ENCODE measurements around the gene PARP3.
A peak's percentile ranks its signal among the peaks of the same experiment; 100 is the strongest.
"Not testable (repeated sequence)": the region's sequence is repeated elsewhere in the genome, so short reads cannot be mapped to it uniquely, and the experiment has no call there.

Gene PARP3

DNA sequence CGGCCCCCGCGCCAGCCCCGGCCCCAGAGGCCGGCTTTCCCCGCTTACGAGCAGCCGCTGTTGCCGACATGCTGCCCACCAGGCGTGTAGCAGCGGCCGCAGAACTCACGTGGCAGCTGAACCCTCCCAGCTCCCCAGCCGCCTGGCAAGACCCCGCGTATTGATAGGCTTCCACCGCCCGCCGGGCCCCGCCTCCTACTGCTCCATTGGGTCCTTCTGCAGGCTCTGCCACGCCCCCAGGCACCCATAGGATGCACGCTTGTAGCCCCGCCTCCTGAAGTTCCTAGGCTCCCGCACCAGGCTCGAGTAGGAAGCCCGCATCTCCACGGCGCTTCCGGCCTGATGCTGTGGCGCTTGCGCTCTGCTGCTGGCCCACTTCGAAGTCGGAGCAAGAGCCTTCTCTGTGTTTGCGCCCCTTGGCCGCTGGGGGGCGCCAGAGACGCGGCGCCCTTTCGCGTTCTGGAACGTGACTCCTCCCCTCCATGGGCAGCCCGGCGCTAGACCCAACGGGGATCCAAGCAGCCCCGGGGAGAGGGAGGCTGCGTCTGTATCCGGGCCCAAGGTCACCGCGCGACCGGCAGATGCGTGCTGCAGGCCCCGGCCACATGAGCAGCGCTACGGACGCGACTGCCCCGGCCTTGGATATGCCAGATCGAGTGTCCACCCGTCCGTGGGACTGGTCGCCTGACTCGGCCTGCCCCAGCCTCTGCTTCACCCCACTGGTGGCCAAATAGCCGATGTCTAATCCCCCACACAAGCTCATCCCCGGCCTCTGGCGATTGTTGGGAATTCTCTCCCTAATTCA lies at the start of gene PARP3, which contains the start of gene RRP9:
Gene PARP3 (plus strand): TSS at position 566 of the 805 bp plus-strand sequence. CDS start 993 bp downstream, outside the sequence.
Gene RRP9 (minus strand): TSS at position 107 of the 805 bp plus-strand sequence. CDS start 37 bp downstream, at position 70.
- peak; percentile 99 for DNase-seq (ENCODE audit: low read depth)

DNA sequence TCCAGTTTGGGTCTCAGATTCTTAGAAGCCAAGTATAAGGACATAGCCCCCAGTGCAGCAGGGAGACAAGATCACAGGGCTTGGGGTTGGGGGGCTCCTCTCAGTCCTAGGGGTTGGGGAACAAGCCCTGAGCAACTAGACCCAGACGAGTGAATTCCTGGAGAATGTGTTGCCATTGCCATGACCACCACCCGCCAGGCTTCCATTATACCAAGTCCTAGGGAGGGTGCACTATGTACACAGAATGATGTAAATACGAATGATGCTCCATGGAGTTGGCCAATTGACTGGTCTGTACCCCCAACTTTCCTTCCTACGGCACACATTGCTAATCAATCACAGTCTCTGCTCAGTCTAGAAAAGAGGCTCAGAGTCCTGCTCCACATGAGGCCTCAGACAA lies 47.8 kb upstream of the PARP3 start:
- no peak for DNase-seq (ENCODE audit: low read depth)

DNA sequence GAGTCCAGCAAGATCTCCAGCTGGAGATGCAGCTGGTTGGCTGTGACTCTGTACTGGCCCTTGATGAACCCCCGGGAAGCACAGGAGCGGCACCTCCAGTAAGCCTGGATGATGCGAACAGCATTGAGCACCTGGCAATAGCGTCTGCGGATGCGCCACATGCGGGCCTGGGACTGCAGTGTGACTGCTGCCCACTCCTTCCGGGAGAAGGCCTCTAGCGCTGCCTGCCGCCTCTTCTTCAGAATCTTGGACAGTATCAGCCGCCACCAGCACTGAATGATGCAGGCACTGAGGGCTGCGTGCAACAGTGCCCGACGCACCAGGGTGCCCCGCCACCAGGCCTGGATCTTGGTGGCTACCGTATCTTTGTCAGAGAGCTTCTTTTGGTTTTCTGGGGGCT lies 47.2 kb upstream of the PARP3 start:
- DNase-seq (ENCODE audit: low read depth), result no peak

DNA sequence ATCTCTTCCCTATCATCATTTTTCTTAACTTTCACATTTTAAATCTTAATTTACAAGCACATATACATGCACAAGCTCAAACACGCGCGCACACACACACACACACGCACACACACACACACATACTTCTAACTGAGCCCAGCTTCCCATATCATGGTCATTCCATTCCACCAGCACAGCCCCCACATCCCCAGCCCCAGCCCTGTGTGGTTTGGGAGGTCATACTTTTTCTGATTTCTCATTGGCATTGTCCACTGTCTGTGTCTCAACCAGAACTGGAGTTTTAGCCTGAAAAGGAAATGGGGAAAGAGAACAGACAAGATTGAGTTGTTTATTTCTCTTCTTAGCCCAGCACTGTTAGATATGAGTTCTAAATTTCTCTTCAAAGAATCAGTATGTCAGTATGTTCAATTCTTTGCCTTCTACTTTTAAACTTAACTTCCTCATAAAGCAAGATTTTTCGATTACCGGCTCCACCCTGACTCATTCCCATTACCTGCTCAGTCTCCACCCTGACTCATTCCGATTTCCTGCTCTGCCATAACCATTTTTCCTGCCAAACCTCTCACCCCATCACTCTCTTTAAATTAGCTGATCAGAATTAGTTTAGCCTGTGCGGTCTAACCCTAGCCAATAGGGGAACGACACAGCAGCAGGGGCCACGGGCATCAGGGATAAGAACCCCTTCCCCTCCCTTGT lies 45.4 kb upstream of the PARP3 start:
- no peak for DNase-seq (ENCODE audit: low read depth)

DNA sequence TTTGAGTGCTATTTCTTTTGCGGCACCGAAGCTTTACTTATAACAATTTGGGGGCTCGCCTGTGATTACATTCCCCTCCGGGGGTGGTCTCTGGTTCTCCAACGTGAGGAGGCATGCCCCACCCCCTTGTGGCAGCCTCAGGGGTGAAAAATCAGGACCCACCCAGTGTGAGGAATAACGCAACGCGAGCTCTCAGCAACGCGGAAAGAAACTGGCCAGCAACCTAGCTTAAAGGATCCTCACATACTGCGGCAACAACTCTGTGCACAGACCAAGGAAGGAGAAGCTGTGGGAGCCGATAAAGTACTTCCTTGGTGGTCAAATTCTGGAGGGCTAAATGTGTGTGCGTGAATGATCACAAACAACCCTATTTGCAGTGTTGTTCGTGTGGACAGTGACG lies 44.8 kb upstream of the PARP3 start:
- no peak for DNase-seq (ENCODE audit: low read depth)

DNA sequence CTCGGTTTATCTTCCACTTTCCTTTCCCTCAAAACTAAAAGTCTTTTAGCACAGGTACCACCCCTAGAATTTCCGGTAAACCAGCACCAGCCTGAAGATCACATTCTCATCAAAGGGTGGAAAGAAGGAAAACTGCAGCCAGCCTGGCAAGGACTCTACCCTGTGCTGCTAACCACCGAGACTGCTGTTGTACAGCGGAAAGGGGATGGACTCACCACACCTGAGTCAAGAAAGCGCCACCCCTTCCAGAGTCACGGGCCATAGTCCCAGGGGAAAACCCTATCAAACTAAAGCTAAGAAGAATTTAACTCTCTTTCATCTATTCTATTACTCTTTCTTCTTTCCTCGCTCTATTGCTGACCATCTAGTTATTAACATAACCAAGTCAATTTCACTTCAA lies 42.1 kb upstream of the PARP3 start:
- not testable (repeated sequence) for DNase-seq (ENCODE audit: low read depth)

DNA sequence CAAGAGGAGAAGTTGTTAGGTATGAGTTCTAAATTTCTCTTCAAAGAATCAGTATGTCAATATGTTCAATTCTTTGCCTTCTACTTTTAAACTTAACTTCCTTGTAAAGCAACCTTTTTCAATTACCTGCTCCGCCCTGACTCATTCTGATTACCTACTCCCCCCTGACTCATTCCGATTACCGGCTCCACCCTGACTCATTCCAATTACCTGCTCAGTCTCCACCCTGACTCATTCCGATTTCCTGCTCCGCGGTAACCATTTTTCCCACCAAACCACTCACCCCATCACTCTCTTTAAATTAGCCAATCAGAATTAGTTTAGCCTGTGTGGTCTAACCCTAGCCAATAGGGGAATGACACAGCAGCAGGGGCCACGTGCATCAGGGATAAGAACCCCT lies 39.8 kb upstream of the PARP3 start:
- DNase-seq (ENCODE audit: low read depth), result not testable (repeated sequence)

DNA sequence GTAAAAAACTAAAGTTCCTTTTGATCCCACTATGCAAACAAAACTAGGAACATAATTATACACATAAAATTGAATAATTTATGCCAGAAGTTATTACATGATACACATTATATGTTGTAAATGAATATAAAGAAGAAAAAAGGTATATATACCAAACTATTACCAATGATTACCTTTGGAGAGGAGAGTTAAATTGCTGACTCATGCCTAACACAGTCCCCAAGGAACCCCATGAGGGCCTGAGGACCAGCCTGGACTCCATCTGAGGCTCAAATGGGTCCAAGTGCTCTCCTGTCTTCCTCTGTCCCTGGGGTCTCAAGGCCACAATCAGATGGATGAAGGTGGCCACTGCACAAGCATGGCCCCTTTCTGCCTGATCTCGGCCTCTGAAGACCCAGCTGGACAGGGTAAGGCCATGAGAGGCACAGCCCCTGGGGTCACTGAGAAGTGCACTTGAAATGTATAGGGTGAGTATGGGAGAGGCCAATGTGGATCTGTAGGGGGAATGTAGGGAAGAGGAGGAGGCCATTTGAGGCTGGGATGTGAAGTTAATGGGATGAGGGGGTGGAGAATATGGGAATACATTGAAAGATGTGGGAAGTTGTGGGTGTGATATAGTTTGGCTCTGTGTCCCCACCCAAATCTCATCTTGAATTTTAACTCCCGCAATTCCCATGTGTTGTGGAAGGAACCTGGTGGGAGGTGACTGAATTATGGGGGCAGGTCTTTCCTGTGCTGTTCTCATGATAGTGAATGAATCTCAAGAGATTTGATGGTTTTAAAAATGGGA lies 37.9 kb upstream of the PARP3 start:
- no peak for DNase-seq (ENCODE audit: low read depth)

DNA sequence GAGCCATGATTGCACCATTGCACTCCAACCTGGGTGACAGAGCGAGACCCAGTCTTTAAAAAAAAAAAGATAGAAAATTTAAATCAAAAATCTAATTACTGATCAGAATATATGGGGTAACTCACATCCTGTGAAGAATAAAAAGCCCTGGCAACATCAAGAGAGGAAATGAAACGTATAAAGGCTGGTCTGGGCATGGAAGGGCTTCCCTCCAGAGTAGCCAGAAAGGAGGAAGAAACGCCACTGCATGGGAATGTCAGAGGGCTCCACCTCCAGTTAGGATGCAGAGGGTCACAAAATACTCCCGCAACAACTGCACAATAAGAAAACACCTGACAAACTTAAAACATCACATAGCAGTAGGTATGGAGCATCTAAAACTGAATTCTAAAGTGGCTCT lies 34.1 kb upstream of the PARP3 start:
- no peak for DNase-seq (ENCODE audit: low read depth)

DNA sequence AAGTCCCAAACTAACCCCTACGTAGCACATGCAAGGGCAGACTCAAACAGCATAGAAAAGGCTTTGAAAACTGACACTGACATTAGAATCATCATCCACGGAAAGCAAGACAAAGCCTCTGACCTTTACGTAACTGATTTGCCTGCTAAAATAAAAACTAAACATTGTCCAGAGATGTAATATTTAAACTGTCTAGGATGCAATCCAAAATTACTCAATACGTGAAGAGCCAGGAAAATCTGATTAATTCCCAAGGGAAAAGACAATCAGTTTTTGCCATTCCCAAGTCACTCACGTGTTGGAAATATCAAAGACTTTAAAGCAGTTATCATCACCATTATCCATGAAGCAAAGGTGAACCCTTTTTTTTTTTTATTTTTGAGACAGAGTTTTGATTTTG lies 25.7 kb upstream of the PARP3 start:
- no peak for DNase-seq (ENCODE audit: low read depth)

DNA sequence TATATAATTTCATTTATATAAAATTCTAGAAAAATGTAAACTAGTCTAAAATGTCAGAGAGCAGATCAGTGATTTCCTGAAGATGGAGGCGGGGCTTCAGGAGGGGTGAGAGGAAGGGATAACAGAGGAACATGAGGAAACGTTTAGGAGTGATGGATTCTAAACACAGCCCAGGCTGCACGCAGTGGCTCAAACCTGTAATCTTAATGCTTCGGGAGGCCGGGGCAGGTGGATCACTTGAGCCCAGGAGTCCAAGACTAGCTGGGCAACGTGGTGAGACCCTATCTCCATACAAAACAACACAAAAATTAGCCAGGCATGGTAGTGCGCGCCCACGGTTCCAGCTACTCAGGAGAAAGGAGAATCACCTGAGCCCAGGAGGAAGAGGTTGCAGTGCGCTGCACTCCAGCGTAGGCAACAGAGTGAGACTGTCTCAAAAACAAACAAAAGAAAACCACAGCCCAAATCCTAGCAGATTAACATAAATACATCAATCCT lies 21.0 kb upstream of the PARP3 start:
- DNase-seq (ENCODE audit: low read depth), result no peak

DNA sequence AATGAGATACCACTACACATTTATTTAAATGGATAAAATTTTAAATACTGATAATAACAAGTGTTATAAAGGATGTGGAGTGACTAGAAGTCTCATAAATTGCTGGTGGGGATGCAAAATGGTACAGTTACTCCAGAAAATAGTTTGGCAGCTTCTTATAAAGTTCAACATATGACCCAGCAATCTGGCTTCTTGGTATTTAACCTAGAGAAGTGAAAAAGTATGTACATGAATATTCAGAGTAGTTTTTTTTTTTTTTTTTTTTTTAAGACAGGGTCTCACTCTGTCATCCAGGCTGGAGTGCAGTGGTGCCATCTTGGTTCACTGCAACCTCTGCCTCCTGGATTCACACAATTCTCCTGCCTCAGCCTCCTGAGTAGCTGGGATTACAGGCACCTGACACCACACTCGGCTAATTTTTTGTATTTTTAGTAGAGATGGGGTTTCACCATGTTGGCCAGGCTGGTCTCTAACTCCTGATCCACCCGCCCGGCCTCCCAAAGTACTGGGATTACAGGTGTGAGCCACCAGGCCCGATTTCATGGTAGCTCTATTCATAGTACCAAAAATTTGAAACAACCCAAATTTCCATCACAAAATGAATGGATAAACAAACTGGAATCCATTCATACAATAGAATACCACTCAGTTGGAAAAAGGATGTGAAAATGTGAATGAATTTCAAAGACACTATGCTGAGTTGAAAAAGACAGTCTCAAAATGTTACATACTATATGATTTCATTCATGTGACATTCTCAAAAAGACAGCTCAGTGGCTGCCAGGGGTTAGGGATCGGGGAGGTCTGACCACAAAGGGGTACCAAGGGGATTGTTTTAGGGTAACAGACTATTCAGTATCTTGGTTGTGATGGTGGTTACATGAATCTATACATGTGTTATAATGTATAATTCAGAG lies 14.8 kb upstream of the PARP3 start:
- no peak for DNase-seq (ENCODE audit: low read depth)

DNA sequence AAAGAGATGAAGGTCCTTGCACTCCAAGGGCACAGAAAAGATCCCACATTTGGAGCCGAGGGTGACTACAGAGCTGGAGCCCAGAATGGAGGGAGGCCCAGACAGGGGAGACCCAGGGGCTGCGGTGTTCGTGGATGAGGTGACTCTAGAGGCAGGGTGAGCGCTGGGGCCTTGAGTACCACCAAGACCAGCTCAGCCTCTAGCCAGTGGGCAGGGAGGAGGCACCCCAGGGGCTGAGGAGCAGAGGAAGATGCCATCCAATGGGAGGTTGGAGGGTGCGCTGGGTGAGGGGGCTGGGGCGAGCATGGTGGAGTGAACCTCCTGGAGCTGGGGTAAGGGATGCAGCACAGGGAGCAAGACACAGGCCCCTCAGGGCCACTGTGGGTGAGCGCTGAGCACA lies 13.7 kb upstream of the PARP3 start:
- no peak for DNase-seq (ENCODE audit: low read depth)

DNA sequence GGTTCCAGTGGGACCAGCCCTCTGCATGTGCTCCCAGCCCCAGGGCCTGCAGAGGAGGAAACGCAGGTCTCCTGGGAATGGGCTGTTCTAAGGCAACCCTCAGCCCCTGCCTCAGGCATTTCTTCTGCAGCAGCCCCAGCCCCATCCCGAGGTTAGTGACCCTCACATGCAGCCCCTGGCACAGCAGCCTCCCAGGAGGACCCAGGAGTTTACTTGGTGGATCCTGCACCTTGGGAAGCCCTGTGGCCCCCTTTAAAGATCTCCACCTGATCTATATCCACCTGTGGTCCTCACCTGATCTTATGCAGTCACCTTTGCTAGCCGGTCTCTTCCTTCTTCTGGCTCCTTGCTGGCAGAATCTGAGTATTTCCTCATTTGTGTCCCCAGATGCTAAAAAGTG lies 13.2 kb upstream of the PARP3 start:
- DNase-seq (ENCODE audit: low read depth), result not testable (repeated sequence)

DNA sequence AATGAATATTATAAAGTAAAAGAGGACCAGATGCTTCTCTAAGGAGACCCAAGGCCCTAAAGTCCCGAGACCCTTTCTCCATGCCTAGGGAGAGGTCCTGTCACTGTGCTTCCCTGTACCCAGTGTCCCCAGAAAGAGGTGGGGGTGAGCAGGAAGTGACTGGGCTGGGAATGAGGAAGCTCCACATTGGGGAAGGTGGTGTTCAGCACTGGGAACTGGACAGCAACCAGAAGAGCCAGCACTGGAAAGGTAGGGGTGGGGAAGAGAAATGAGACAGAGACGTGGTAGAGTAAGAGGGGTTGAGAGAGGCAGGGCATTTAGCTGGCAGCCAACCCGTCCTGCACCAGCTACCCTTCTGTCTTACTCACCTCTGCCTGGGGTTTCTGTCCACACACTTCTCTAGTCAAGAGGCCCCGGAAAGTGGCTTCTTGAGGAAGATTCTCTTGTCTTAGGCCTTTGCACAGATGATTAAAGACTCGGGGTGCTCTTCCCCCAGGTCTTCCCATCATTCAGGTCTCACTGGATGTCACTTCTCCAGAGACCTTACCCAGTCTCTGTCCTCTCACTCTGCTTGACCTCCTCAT lies 12.7 kb upstream of the PARP3 start:
- no peak for DNase-seq (ENCODE audit: low read depth)

DNA sequence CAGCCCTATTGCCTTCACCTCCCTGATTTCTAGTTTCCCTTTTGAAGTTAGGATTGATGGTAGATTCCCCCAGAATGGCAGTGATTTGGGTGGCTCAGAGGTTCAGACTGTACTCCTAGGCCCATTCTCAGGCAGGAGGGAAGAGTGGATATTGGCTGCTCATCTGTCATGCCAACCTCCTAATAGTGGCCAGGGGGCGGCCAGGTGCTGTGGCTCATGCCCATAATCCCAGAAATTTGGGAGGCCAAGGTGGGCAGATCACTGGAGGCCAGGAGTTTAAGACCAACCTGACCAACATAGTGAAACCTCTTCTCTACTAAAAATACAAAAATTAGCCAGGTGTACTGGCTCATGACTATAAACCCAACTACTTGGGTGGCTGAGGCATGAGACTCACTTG lies 11.7 kb upstream of the PARP3 start:
- DNase-seq (ENCODE audit: low read depth), result no peak

DNA sequence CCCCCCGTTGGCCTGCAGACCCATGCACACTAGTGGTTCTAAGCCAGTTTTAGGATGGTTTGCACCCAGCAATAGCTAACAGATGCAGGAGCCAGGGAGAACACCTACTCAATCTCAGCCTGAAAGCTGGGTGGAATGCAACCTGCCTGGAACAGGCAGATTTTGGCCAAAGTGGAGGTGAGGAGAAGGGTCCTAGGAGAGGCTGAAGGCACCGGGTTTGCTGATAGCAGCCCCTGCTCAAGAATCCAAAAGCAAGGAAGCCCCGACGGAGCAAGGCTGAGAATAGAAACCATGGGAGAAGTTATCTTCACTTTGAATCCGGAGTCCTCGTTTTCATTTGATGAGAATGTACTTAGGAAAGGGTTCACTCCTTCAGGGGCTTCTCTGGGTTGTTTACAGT lies 10.4 kb upstream of the PARP3 start:
- DNase-seq (ENCODE audit: low read depth), result no peak

DNA sequence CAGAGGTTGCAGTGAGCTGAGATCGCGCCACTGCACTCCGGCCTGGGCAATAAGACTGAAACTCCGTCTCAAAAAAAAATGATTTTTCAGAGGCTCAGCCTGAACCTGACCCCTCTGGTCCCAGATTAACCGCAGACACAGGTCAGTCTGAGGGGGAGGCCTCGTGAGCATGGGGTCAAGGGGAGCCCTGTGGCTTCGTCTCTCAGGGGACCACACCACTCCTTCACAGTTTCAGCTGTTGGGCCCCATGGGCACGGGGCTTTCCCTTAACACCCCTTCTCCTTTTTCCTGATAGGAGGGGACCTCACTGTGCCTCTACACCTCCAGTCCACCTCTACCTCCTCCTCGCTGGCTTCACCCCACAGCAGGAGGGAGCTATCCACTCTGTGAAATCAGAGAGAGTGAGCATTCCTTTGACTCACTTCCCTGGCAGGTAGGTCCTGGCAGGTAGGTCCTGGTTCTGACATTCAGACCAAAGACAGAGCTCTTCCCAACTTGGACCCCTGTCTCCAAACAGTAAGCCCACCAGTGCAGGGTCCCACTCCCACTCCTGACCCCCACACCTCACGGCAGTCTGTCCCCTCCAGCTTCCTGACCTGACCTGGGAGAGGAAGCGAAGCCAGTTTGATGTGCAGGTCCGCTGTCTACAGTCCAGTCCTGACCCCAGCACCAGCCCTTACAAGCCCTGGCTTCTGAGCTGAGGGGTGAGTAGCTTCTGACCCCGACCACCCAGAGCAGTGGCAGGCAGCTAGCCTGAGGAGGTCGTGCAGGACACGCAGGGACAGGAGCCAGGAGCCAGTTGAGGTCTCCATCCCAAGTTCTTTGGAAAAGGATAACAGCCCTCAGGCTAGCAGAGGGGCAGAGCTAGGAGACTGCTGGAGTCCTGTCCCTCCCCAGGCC lies 9.4 kb upstream of the PARP3 start:
- no peak for DNase-seq (ENCODE audit: low read depth)

DNA sequence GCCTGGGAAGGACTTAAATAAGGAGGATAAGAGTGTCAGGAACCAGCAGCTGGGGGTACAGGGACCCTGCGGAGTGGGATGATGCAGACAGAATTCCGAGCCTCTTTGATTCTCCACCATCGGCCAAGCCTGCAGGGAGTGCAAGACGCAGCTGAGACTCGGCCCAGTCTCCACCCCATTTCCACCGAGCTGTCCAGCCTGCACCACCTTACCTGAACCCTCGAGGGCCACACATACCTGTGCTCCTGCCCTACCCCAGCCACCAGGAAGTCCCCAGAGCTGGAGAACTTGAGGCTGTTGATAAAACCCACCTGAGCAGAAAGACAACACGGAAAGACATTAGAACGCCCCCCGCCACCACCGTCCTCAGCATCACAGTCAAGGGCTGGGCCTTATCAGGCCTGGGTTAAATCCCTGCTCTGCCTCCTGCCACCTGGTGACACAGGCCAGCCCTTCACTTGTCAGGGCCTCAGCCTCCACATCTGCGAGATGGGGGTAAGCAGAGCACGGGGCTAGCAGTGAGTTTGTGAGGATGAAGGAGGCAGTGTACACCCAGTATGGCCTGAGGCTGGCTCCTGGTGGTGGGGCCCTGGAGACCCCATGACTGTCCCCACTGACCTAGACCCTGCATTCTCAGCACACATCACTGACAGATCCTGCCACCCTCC lies 8.6 kb upstream of the PARP3 start:
- DNase-seq (ENCODE audit: low read depth), result no peak

All from non-pigmented ciliary epithelial cell (primary cell).